ENCODE results near the gene UBE2N. TPM values are rescaled to one million over a fixed set of nuclear protein-coding genes. Genes with fewer than 3 reads are reported as not detected.
"Not testable (repeated sequence)": the region's sequence is repeated elsewhere in the genome, so short reads cannot be mapped to it uniquely, and the experiment has no call there.

The UBE2N gene
- total RNA-seq, 1 donor from 2014 or later: 31.2 TPM

- no peak for DNase-seq
These were observed 1.8 kb upstream of the UBE2N start for GRCh38 chr12:93443576-93443975.

DNA sequence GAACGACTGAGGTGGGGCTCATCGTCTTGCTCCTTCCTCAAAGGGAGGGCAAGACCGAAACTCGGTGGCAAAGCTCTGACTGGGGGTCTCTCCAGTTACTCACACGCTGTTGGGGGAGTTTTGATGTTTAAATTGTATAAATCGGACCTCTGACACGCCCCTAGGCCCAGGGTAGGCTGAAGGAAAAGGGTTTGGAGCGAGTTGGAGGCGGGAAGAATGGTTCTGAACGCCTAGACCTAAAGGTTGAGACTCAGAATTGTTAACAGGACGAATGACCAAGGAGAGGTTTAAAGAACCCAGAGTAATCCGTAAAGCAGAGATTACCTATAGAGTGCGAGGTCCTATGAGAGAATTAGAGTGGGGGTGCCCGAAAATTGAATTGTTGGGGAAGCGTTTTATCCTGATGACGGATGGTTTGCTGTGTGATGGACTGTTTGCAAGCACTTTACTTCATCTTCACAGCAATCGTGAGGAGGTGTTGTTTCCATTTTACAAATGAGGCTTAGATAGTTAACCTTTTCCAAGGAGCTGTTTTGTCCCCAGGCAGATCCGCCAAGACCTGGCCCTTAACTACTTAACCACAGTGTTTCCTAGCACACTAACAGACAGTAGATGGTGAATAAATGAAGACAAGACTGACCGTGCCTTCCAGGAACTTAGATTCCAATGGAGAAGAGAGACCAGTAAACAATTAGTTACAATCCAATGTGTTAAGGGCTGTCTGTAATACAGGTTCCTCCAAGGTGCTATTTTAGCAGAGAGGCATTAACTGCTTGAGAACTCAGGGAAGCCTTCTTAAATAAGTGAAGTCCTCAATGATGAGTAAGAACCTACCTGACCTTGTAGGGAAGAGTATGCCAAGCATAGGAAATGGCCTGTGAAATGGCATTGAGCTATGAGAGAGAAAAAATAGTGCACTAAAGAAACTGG is 929 bp upstream of the UBE2N start:
- DNase-seq: no peak

DNA sequence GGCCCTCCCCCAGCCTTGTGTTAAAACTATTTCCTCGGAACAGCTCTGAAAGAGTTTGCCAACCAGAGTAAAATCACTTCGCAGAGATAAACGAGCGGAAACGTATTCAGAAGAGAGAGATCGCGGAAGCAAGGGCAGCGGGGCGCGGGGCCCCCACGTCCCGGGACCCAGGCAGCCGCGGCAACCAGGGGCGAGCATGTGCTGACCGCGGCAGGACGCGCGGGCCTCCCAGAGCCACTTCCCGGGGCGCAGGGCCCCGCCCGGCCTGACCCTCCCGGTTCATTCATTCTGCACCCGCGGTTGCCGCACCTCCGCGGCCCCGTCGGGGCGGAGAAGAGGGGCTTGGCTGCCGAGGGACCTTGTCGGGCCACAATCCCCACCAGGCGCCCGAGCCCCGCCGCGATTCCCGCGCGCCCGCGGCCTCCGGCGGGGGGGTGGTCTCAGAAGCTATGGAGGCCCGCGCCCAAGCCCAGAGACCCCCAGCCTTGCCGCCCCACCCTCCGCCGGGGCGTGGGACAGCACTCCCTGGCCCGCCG is 598 bp downstream of the UBE2N start:
- peak; percentile 43 for DNase-seq

DNA sequence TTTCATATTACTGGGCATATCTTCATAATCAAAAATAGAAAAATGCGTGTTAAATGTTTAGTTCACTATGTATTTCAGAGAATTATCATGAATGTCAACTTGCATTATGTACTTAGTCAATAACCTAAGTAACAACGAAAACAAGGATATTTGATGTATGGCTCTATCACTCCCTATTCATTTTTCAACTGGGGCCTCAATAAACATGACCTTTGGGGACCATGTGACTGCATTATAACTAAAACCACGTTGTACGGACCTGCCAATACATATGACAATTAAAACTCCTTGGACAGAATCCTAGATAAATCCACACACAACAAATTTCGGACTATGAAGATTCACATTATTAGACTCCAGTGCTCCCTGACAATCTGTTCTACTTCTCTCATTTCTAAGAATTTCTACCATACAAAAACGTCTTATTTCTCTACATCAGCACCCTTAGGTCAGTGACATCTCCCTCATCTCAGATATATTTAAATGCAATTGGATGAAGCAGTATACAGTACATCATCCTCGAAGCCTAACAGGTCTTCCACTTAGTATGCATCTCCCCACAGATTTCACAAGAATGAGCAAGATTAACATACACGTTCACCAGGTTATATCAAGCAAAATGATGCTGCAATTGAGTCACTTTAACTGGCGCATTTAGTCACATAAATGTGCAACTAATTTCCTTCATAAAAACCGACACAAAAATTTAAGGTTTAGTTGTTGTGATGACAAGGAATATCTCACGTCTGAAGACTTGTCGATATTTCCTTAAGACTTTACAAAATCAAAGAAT is 1.5 kb downstream of the UBE2N start:
- no peak for DNase-seq

- no peak for DNase-seq
These were observed 3.3 kb downstream of the UBE2N start for GRCh38 chr12:93438266-93439050.

GRCh38 chr12:93434256-93434865 is 7.4 kb downstream of the UBE2N start:
- no peak for DNase-seq

DNA sequence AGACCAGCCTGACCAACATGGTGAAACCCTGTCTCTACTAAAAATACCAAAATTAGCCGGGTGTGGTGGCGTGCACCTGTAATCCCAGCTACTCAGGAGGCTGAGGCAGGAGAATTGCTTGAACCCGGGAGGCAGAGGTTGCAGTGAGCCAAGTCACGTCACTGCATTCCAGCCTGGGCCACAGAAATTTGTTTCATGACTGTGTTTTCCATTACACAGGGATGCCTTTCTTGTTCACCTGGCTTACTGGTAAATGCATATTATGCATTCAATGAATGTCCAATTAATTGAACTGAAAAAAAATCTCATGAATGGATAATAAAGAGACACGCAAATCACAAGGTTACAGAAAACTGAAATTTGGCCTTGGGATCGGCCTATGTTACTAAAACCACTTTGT is 9.7 kb downstream of the UBE2N start:
- not testable (repeated sequence) for DNase-seq

DNA sequence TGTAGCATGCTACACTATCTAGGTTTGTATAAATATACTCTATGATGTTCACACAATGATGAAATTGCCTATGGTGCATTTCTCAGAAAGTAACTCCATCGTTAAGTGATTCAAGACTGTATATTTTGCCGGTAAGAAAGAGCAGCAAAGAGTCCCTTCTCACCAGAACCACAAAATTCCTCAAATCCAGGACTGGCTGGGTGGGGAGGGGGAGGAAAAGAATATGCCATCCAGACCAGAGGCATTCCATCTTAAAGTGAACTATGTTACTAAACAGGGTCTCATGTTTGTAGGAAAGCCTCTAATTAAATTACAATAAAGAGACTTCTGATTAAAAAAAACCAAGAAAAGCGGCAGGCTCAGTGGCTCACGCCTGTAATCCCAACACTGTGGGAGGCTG is 11.5 kb downstream of the UBE2N start:
- DNase-seq: no peak

DNA sequence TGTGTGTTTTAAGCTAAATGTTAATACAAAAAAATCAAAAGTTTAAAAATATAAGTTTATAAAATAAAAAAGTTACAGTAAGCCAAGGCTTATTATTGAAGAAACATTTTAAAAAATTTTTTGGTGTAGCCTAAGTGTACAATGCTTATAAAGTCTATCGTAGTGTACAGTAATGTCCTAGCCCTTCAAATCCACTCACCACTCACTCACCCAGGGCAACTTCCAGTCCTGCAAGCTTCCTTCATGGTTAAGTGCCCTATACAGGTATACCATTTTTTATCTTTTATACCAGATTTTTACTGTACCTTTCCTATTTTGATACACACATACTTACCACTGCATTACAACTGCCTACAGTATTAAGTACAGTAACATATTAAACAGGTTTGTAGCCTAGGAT is 11.9 kb downstream of the UBE2N start:
- DNase-seq: no peak

DNA sequence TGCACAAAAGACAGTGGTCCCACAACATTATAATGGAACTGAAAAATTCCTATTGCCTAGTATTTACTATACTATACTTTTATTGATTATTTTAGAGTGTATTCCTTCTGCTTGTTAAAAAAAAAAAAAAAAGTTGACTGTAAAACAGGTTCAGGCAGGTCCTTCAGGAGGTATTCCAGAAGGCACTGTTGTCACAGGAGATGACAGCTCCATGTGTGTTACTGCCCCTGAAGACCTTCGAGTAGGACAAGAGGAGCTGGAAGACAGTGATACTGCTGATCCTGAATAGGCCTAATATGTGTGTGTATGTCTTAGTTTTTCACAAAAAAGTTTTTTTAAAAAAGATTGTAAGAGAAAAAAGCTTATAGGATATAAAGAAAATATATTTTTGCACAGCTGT is 12.3 kb downstream of the UBE2N start:
- DNase-seq: no peak

DNA sequence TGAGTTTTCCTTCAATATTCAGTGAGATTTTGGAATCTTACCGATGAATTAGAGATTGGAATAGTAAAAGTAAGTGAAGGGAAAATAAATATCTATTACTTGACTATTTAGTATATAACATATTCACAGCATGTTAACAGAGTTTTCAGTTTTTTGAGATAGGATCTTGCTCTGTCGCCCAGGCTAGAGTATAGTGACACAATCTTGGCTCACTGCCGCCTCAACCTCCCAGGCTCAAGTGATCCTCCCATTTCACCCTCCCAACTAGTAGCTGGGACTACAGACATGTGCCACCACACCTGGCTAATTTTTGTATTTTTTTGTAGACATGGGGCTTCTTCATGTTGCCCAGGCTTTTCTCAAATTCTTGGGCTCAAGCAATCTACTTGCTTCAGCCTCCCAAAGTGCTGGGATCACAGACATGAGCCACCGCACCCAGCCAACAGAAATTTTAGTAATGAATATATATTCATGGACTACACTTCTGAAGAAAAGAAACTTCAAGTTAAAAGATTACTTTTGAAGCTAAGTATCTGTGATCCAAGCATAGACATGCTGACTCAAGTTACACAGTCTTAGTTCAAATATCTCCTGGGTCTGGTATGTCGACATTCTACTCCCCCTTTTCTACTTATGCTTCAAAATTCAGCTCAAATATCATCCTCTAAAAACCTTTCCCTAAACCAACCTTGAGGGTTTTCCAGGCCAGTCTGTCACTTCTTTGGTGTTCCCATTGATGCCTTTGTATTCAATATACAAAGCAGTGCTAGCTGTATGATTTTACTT is 13.8 kb downstream of the UBE2N start:
- DNase-seq: no peak

- DNase-seq: no peak
These were observed 15.3 kb downstream of the UBE2N start for GRCh38 chr12:93426412-93426805.

DNA sequence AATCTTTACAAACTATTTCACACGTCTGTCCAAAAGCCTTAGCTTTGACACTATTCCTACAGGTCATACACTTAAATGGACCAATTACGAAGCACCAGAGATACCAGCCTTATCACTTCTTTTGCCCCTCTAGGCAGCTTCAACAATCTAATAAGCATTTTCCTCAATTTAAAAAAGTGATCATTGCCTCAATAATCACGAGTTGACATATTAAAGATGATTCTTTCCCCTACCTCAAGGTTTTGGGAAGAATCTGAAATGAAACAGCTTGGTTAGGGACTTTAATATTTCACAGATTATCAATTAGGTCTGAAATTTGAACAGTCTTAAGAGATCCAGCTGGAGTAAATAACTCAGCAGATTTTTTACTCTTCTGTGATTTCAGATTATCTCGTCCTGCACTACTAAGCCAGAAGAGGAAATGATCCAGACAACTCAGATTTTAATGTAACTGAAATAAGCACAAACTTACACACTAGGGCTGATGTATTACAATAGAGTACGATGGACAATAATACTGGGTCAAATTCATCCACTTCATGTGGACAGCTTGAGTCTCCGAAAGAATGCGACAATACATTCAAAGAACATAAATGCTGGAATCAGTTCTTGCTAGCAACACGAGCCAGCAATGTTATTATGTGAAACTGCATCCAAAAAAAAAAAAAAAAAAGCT is 15.9 kb downstream of the UBE2N start:
- DNase-seq: no peak

DNA sequence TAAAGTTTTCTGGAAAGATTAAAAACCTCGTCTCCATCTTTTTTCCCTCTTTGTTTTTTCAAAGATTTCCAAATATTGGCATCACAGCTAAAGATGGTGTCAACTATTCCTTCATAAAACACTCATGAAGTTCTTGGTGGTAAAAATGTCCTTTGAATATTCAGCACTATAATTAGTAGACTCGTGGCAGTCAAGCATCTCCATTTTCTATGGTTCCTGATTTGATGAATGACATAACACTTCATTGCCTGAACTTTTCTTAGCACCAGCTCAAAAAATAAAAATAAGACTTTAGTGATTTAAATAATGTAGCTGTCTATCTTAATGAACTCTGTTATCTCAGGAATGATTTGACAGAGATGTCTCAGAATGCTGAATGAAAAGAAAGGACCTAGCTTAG is 19.7 kb downstream of the UBE2N start:
- no peak for DNase-seq

DNA sequence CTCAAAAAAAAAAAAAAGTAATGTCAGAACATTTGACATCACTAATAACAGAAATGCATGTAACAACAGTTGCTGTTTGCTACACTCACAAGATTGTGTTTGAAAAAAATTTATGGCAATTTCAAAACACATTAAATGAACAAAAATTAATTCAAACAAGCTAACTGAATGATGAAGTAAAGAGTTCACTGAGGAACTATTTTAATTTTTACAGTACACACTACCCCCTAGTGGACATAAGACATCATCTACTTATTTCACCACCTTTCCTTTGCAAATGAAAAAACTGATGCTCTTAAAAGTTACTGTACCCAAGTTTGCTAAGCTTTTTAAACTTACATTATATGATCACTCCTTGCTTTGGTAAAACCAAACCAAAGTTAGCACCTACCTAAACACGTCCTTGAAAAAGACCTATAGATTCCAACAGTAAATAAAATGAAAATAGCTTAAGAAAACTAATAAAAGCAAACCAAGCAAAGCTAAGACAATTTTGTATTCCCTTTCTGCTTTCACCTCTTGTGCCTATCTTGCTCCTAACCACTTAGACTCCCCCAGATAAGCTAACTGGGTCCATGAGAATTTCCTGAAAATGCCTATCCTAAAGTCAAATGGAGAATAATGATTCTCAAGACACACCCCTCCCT is 22.2 kb downstream of the UBE2N start:
- DNase-seq: peak; percentile 74

- DNase-seq: no peak
These were observed 23.7 kb downstream of the UBE2N start for GRCh38 chr12:93417967-93418480.

- DNase-seq: no peak
These were observed 25.9 kb downstream of the UBE2N start for GRCh38 chr12:93415723-93416464.

DNA sequence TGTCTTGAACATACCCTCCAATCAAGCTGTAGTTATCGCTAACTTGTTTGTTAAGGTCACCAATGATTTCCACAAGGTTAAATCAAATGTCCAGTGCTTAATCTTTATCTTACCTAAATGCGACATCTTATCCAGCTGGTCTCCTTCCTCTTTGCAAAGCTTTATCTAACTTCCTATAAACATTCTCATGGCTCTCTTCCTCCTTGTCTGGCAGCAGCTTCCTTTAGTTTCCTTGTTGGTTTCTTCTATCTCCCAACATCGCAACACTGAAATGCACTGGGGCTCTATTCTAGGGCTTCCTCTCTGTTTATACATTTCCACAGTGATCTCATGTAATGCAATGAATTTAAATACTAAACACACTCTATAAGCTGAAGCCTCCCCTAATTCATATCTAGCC is 28.7 kb downstream of the UBE2N start:
- DNase-seq: no peak

DNA sequence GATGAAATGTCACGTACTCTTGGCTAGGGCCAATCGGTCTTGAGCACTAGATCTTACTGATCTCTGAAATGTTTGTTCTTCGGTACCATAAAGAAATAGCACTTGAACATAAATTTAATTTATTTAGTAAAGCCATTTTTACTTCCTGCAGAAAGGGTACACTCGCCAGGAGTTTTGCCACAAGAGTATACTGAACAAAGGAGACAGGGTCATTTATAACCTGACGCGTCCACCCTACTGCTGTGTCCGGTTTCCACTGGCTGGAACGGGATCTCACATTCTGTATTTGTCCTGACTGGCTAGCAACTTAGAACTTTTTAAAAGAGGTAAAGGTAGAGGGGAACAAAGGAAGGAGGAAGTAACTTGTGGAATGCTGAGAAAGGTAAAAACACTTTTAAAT is 29.4 kb downstream of the UBE2N start:
- DNase-seq: not testable (repeated sequence)

All from tongue (tissue), 2 donors.